OCI-M1 (cell line): Measurements from ENCODE around the gene NPPC.
"Not testable (repeated sequence)": the region's sequence is repeated elsewhere in the genome, so short reads cannot be mapped to it uniquely, and the experiment has no call there.

Experiments used
- DNase-seq: peaks from one replicate; lab custom pipeline; 2025; lab: John Stamatoyannopoulos, UW

Gene NPPC

GRCh38 chr2:231886071-231886681 lies 40.0 kb downstream of the NPPC start:
- DNase-seq: peak; percentile 75

GRCh38 chr2:231884438-231885140 lies 41.6 kb downstream of the NPPC start:
- DNase-seq: no peak

- DNase-seq: peak; percentile 7
Observed at GRCh38 chr2:231883468-231883881, 42.7 kb downstream of the NPPC start.

GRCh38 chr2:231882646-231883045 lies 43.5 kb downstream of the NPPC start:
- no peak for DNase-seq

DNA sequence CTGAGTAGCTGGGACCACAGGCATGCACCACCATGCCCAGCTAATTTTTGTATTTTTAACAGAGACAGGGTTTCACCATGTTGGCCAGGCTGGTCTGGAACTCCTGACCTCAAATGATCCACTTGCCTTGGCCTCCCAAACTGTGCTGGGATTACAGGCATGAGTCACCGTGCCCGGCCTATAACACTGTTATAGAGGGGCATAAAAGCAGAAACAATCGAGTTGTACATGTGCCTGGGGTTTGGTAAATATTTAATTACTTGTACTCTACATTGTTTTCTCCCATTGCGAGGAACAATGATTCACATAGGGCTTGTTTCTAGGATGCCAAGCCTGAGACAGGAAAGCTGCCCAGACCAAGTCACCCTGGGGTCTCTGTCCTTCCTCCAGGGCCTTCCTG lies 45.8 kb downstream of the NPPC start:
- DNase-seq: not testable (repeated sequence)

DNA sequence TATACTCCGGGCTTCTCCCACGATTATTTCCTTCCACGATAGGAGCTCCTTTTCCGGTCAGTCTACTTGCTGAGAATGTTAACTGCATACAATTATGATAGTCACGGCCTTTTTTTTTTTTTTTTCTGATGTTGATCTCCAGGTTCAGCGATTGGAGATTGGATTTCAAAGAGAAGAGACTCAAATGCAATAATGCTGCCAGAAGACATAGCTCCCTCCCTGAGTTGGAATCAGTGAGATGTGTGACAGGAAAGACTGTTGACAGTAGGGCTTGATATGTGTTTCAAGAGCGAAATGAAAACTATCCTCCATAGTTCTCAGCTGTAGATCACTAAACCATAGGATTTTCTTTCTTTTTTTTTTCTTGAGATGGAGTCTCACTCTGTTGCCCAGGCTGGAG lies 47.0 kb downstream of the NPPC start:
- DNase-seq: no peak

DNA sequence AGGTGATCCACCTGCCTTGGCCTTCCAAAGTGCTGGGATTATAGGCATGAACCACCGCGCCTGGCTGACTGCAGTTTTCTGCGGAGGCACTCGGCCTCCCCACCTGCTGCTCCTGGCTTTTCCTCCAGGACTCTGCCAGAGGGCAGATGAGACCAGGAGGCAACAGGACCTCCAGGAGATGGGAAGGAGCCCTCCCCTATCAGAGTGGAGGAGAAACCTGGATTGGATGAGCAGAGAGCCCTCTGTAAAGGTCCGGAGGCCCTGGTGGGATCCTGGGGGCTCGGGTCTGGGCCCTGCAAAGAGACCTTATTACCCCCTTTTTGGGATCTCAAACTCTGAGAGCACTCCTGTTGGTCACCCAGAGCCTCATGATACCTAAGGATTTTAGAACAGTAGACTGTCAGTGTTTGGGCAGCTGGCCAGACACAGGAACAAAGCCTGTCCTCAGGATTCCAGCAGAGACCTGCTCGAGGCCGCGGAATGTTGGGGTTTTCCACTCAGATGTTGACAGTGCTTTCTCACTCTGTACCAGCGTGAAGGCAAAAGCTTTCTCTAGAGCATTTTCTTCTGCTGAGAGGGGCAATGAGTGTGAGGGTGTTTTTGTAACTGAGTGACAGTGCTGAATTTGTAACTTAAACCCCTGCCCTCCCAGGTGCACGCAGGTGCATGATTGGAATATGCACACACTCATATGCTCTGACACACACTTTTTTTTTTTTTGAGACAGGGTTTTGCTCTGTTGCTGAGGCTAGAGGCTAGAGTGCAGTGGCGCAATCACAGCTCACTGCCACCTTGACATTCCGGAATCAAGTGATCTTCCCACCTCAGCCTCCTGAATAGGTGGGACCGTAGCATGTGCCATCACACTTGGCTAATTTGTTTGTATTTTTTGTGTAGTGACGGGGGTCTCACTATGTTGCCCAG lies 48.4 kb downstream of the NPPC start:
- no peak for DNase-seq

DNA sequence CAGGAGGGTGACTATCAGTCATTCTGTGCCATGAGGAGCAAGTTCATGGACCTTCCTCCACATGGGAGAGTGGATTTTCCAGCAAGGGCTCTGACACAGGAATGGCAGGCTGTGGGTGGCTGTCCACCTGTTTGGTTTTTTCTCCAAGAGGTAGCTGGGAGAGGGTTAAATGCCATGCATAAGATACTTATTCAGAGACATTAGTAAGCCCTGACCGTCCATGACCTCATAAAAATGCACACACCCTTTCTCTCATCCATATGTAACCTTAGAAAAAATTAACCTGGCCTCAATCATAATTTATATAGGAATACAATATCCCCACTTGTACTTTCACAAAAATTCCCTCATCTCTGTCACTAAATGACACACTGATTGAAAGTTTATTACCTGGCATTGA lies 51.3 kb downstream of the NPPC start:
- DNase-seq: no peak
